GM06990 (cell line): ENCODE results near the gene COX6B1.
A peak's percentile ranks its signal among the peaks of the same experiment; 100 is the strongest.

ENCODE experiments used
- DNase-seq: peaks from one replicate; pipeline ENCODE4 v3.0.0-alpha.2; 2011; ENCODE audit not compliant: insufficient read length; ENCODE audit errors: extremely low read depth
- H3K27me3 ChIP-seq: replicated peaks from 2 replicates; pipeline ENCODE4 v1.6.0; 2011; ENCODE audit warnings: low read length; ENCODE audit not compliant: control insufficient read depth, insufficient read depth
- H3K36me3 ChIP-seq: 2 replicates; pipeline ENCODE4 v1.5.1; 2011; ENCODE audit warnings: low read length; ENCODE audit not compliant: control insufficient read depth, insufficient read depth
- H3K4me3 ChIP-seq: replicated peaks from 2 replicates; pipeline ENCODE4 v1.5.1; 2011; ENCODE audit warnings: low read depth, mild to moderate bottlenecking, control low read depth, low read length
- CTCF ChIP-seq: IDR thresholded peaks from 2 replicates; pipeline ENCODE4 v1.5.1; 2011; ENCODE audit warnings: low read length, control low read depth, mild to moderate bottlenecking, inconsistent platforms; ENCODE audit not compliant: insufficient read depth, poor library complexity, severe bottlenecking

Gene COX6B1

DNA sequence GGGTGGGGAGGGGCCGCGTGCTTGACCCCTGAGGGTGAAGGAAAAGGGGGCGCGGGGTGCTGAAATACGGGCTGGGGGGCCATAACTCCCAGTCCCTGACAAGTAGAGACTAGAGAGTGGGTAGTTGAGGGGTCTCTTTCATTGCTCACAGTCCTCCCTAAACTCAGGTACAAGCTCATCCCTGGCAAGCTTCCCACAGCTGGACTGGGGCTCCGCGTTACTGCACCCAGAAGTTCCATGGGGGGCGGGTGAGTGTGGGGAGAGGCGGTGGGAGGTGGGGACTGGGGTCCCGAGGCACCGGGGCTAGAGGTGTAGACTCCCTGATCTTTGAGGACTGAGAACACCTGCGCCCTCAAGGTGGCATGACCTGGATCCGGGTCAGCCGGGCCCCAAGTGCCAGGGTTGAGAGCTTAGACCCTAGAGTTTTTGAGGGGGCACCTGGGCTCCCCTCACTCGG, 5.3 kb upstream of the COX6B1 start:
- peak overlapping the region; percentile 64 for H3K4me3 ChIP-seq
- no peak for DNase-seq
- H3K36me3 ChIP-seq, result peaks cover 5% of the 10 kb centered on the region
- TF ChIP-seq CTCF, result no peak
- no peaks in the 10 kb centered on the region for H3K27me3 ChIP-seq

DNA sequence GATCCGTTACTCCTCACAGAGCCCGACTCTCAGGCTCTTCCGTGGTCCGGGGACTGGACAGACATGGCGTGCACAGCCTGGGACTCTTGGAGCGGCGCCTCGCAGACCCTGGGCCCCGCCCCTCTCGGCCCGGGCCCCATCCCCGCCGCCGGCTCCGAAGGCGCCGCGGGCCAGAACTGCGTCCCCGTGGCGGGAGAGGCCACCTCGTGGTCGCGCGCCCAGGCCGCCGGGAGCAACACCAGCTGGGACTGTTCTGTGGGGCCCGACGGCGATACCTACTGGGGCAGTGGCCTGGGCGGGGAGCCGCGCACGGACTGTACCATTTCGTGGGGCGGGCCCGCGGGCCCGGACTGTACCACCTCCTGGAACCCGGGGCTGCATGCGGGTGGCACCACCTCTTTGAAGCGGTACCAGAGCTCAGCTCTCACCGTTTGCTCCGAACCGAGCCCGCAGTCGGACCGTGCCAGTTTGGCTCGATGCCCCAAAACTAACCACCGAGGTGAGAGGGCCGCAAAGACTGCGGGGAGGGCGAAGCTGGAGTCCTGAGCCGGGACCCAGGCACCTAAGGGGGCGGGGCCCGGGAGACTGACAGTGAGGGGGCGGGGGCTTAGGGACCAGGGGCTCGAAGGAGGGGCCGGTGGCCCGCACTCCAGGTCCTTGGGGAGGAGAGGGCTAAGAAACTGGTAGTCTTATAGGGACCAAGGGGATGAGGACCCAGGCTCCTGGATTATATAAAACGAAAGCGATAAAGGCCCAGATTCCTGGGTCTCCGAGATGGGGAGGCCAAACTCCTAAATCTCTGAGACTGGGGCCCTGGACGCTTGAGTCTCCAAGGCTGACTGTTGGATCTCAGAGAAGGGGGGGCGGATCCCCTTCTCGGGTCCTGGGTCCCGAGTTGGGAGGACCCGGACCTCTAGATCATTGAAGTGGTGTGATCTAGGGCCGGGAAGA, 4.6 kb upstream of the COX6B1 start:
- Histone ChIP-seq H3K27me3 (no peaks in the 10 kb centered on the region), H3K4me3 (peak overlapping the region; percentile 64), H3K36me3 (no peaks in the 10 kb centered on the region)
- no peak for TF ChIP-seq CTCF
- peak; percentile 95 for DNase-seq

DNA sequence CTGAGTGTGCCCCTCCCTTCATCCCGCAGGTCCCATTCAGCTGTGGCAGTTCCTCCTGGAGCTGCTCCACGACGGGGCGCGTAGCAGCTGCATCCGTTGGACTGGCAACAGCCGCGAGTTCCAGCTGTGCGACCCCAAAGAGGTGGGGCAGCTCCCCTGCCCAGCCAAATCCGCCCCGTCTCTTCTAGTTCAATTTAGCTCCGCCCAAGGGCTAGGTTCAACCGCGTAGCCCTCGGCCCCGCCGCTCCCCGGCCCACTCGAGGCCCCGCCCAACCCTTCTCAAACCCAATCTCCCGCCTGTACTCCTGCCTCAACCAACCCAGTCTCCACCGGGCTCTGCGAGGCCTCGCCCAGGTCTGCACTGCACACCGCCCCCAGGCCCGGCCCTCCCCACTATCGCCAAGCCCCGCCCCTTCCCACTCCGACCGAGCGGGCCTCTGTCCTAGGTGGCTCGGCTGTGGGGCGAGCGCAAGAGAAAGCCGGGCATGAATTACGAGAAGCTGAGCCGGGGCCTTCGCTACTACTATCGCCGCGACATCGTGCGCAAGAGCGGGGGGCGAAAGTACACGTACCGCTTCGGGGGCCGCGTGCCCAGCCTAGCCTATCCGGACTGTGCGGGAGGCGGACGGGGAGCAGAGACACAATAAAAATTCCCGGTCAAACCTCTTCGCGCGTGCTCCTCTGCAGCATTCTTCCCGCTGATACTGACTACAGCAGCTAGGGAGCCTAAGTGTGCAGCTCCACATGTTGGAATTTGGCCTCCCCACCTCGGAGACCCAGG, 3.7 kb upstream of the COX6B1 start:
- H3K4me3 ChIP-seq, result peak overlapping the region; percentile 64
- TF ChIP-seq CTCF, result no peak
- DNase-seq, result peak; percentile 95
- H3K36me3 ChIP-seq, result no peaks in the 10 kb centered on the region
- H3K27me3 ChIP-seq, result no peaks in the 10 kb centered on the region

DNA sequence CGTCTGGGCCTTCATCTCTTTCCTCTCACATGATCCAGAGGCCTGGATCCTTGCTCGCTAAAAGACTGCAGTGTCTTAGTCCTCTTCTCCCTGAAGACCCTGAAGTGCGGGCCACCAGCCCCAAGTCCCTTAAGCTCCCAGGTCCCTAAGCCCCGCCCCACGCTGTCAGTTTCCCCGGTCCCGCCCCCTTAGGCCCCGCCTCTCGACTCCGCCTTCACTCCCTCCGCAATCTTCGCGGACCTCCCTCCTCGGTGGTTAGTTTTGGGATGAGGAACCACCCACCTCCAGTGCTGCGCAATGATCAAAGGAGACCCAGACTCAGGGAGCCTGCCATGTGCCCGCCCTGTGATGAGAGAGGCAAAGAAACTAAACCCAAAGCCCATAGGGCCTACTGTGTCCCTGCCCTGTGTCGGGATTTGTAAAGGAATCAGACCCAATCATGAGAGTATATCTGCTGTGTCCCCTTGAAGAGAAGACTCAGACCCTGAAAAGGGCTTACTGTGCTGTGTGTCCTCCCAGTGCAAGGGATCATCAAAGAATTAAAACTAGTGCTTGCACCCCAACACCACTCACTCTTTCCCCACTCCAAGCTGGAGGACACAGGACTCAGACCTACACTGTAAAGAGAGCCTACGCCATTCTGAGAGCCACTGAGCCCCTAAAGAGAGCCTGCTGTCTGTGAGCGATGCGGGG, 3.0 kb upstream of the COX6B1 start:
- H3K27me3 ChIP-seq, result no peaks in the 10 kb centered on the region
- peak overlapping the region; percentile 64 for H3K4me3 ChIP-seq
- H3K36me3 ChIP-seq, result no peaks in the 10 kb centered on the region; the same call in 1 of the 2 replicates
- peak; percentile 70 for DNase-seq
- no peak for TF ChIP-seq CTCF

DNA sequence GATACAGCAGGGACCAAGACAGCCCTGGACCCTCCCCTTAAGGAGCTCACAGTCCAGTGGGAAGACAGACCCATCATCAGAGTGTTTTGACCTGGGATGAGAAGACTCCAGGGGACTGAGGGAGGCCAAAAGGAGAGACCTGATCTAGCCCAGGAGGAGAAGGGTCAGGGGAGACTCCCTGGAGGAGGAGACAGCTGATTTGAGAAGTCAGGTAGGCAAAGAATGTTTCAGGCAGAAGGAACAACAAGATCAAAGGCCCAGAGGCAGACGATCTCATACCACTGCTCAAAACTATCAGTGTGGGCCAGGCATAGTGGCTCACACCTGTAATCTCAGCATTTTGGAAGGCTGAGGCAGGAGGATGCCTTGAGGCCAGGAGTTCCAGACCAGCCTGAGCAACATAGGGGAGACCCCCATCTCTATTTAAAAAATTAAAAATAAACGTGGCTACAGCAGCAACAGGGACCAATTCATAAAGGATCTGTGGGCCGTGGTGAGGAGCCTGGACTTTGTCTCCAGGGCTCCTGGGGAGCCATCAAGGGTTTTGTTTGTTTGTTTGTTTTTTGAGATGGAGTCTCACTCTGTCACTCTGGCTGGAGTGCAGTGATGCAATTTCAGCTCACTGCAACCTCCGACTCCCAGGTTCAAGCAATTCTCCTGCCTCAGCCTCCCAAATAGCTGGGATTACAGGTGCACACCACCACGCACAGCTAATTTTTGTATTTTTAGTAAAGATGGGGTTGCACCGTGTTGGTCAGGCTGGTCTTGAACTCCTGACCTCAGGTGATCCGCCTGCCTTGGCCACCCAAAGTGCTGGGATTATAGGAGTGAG, 2.2 kb upstream of the COX6B1 start:
- H3K4me3 ChIP-seq, result no peak overlapping the region
- no peak for DNase-seq
- no peak for TF ChIP-seq CTCF

More for the DNA sequence above, 2.2 kb upstream of the COX6B1 start:
- peaks cover under 1% of the 10 kb centered on the region; the same call in 1 of the 2 replicates for H3K36me3 ChIP-seq
- H3K27me3 ChIP-seq, result no peaks in the 10 kb centered on the region
